Keratinocyte (primary cell): Measurements from ENCODE around the gene PRSS35. TPM values are rescaled to one million over a fixed set of nuclear protein-coding genes. Genes with fewer than 3 reads are reported as not detected.
"Not testable (repeated sequence)": the region's sequence is repeated elsewhere in the genome, so short reads cannot be mapped to it uniquely, and the experiment has no call there.

ENCODE experiments used
- DNase-seq: peaks from one replicate; pipeline ENCODE4 v3.0.0-alpha.2; 2011; ENCODE audit warnings: low read depth, missing footprints, low spot score
- FAIRE-seq: peaks from 2 replicates; lab custom pipeline; 2011; peaks lifted over from hg19 to GRCh38; lab: Jason Lieb, UNC
- H2AFZ ChIP-seq: 2 replicates; pipeline ENCODE4 v1.6.0; 2012; ENCODE audit warnings: low read length, control low read depth, inconsistent platforms; ENCODE audit not compliant: control insufficient read depth
- H3K27ac ChIP-seq: 2 replicates; pipeline ENCODE4 v1.5.1; 2011; ENCODE audit warnings: low read length; ENCODE audit not compliant: control insufficient read depth, insufficient read depth
- H3K27me3 ChIP-seq: 3 replicates; pipeline ENCODE4 v1.6.0; 2011; ENCODE audit warnings: low read length; ENCODE audit not compliant: control insufficient read depth, insufficient read depth; ENCODE audit errors: extremely low read depth
- H3K36me3 ChIP-seq, 2 experiments: 2 replicates in 1 of 2; 3 replicates in 1 of 2; pipeline ENCODE4 v1.5.1; 2011; ENCODE audit warnings: low read length in 2 of 2, mild to moderate bottlenecking in 1 of 2; ENCODE audit not compliant: control insufficient read depth in 2 of 2, insufficient read depth in 2 of 2; ENCODE audit errors: extremely low read depth in 1 of 2
- H3K4me1 ChIP-seq: 3 replicates; pipeline ENCODE4 v1.5.1; 2011; ENCODE audit warnings: low read length; ENCODE audit not compliant: control insufficient read depth, insufficient read depth; ENCODE audit errors: extremely low read depth
- H3K4me2 ChIP-seq: 3 replicates; pipeline ENCODE4 v1.6.0; 2011; ENCODE audit warnings: low read depth, low read length; ENCODE audit not compliant: control insufficient read depth, insufficient read depth; ENCODE audit errors: extremely low read depth
- H3K4me3 ChIP-seq, 3 experiments: fragments of 200-600 bp in 1 of 3; sonication (generic) in 1 of 3; 2 replicates in 2 of 3; 3 replicates in 1 of 3; pipeline ENCODE4 v1.5.1; 2011 to 2016; ENCODE audit warnings: low read length in 3 of 3, mild to moderate bottlenecking in 3 of 3, control low read depth in 2 of 3, inconsistent platforms in 1 of 3, low read depth in 1 of 3, mixed read lengths in 1 of 3, mixed run types in 1 of 3, moderate library complexity in 1 of 3; ENCODE audit not compliant: control insufficient read depth in 2 of 3, insufficient read depth in 2 of 3; ENCODE audit errors: extremely low read depth in 1 of 3
- H3K79me2 ChIP-seq: 2 replicates; pipeline ENCODE4 v1.6.0; 2012; ENCODE audit warnings: low read length; ENCODE audit not compliant: control insufficient read depth, insufficient read depth
- H3K9ac ChIP-seq: 3 replicates; pipeline ENCODE4 v1.6.0; 2011; ENCODE audit warnings: low read length; ENCODE audit not compliant: control insufficient read depth, insufficient read depth; ENCODE audit errors: extremely low read depth
- H3K9me1 ChIP-seq: 3 replicates; pipeline ENCODE4 v1.6.0; 2011; ENCODE audit warnings: low read length; ENCODE audit not compliant: control insufficient read depth, insufficient read depth; ENCODE audit errors: extremely low read depth
- H3K9me3 ChIP-seq: 2 replicates; pipeline ENCODE4 v1.5.1; 2012; ENCODE audit warnings: low read depth, low read length; ENCODE audit not compliant: control insufficient read depth
- H4K20me1 ChIP-seq: 3 replicates; pipeline ENCODE4 v1.6.0; 2011; ENCODE audit warnings: low read length; ENCODE audit not compliant: control insufficient read depth, insufficient read depth; ENCODE audit errors: extremely low read depth
- CTCF ChIP-seq, 3 experiments: IDR thresholded peaks in 1 of 3; conservative IDR thresholded peaks in 1 of 3; optimal IDR thresholded peaks in 1 of 3; 2 replicates in 2 of 3; 3 replicates in 1 of 3; pipeline versions ENCODE3 to v1.5.1; 2011; ENCODE audit warnings: low read length in 3 of 3, mild to moderate bottlenecking in 3 of 3, moderate library complexity in 2 of 3, control low read depth in 1 of 3, inconsistent platforms in 1 of 3; ENCODE audit not compliant: insufficient read depth in 2 of 3; ENCODE audit errors: extremely low read depth in 1 of 3
- EZH2 ChIP-seq: IDR thresholded peaks from one replicate; pipeline ENCODE4 v1.6.1; 2012; ENCODE audit warnings: inconsistent platforms, mild to moderate bottlenecking, low read length, moderate library complexity
- dilution Hi-C: fragments of 300-500 bp; cut with MboI; formaldehyde crosslinking; loops from one replicate; pipeline ENCODE4 v1.7.0; 2020; ENCODE audit warnings: low sequenced_read_pairs; ENCODE audit not compliant: extremely low pct_ligation_motif_present
- polyA plus RNA-seq, 5 experiments: library from polyadenylated mRNA; depleted of rRNA in 3 of 5; stranded (reverse) in 3 of 5; stranded (forward) in 1 of 5; unstranded in 1 of 5; fragments of >200 nt; gene quantifications; 1 replicate in 1 of 5; 2 replicates in 3 of 5; 3 replicates in 1 of 5; pipeline versions ENCODE4 v1.2.1 to v1.2.3, GENCODE V29; 2011 to 2012; ENCODE audit warnings: missing spikeins in 2 of 5, low read depth in 1 of 5, low replicate concordance in 1 of 5

PRSS35 gene
- polyA plus RNA-seq, 1 donor (not counting 4 experiments of a cell fraction or from before 2014, with no cell fraction given), result 0.04 TPM

GRCh38 chr6:83546636-83547035, 34.3 kb downstream of the PRSS35 start:
- Histone ChIP-seq H3K36me3 (no peaks in the 10 kb centered on the region), H3K9me1 (no peaks in the 10 kb centered on the region), H3K27me3 (no peaks in the 10 kb centered on the region), H3K79me2 (no peaks in the 10 kb centered on the region), H3K4me2 (no peak overlapping the region), H3K9ac (no peak overlapping the region), H3K4me1 (no peaks in the 10 kb centered on the region), H3K9me3 (no peaks in the 10 kb centered on the region), H3K4me3 (no peak overlapping the region), H3K27ac (no peak overlapping the region), H2AFZ (no peak overlapping the region), H4K20me1 (no peaks in the 10 kb centered on the region)
- FAIRE-seq (no peak), DNase-seq (no peak)
- TF ChIP-seq EZH2 (no peak), CTCF (optimal IDR thresholded peaks at IDR 0.05 in 1 of 3, IDR thresholded peaks at IDR 0.05 in 1 of 3, conservative IDR thresholded peaks at IDR 0.05 in 1 of 3; ENCODE audit: extremely low read depth in 1 of 3, insufficient read depth in 2 of 3, low read length in 3 of 3) (no peak)
- dilution Hi-C loops, result no loop called here

DNA sequence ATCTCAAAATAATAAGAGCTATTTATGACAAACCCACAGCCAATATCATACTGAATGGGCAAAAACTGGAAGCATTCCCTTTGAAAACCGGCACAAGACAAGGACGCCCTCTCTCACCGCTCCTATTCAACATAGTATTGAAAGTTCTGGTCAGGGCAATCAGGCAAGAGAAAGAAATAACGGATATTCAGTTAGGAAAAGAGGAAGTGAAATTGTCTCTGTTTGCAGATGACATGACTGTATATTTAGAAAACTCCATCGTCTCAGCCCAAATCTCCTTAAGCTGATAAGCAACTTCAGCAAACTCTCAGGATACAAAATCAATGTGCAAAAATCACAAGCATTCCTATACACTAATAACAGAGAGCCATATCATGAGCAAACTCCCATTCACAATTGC, 38.1 kb downstream of the PRSS35 start:
- DNase-seq, H3K79me2 ChIP-seq, H3K9me1 ChIP-seq, H3K27me3 ChIP-seq, H3K4me1 ChIP-seq, H3K9me3 ChIP-seq, H4K20me1 ChIP-seq, dilution Hi-C loops, H3K4me3 ChIP-seq, H3K36me3 ChIP-seq, H2AFZ ChIP-seq, H3K27ac ChIP-seq, H3K9ac ChIP-seq, FAIRE-seq, H3K4me2 ChIP-seq: not testable (repeated sequence)

GRCh38 chr6:83551748-83552147, 39.4 kb downstream of the PRSS35 start:
- DNase-seq, H3K9ac ChIP-seq, H4K20me1 ChIP-seq, H3K4me1 ChIP-seq, FAIRE-seq, H3K27me3 ChIP-seq, H3K4me3 ChIP-seq, H3K27ac ChIP-seq, H3K4me2 ChIP-seq, H2AFZ ChIP-seq, H3K9me1 ChIP-seq, dilution Hi-C loops, H3K36me3 ChIP-seq, H3K79me2 ChIP-seq, H3K9me3 ChIP-seq: not testable (repeated sequence)
